HUES48 (cell line): ENCODE results near the gene KIAA0586.

ENCODE experiments used
- H3K27ac ChIP-seq: one replicate; pipeline ENCODE4 v1.7.0; 2013; ENCODE audit warnings: low read depth, low read length, inconsistent platforms
- H3K27me3 ChIP-seq: 2 replicates; pipeline ENCODE4 v1.6.1; 2013; ENCODE audit warnings: mild to moderate bottlenecking, low read length; ENCODE audit not compliant: control insufficient read depth, insufficient read depth
- H3K36me3 ChIP-seq: 2 replicates; pipeline ENCODE4 v1.6.1; 2013; ENCODE audit warnings: low read length; ENCODE audit not compliant: control insufficient read depth, insufficient read depth
- H3K4me1 ChIP-seq: 2 replicates; pipeline ENCODE4 v1.6.1; 2013; ENCODE audit warnings: mild to moderate bottlenecking, low read length; ENCODE audit not compliant: control insufficient read depth, insufficient read depth
- H3K4me3 ChIP-seq: 2 replicates; pipeline ENCODE4 v1.5.1; 2013; ENCODE audit warnings: mild to moderate bottlenecking, low read depth, low read length
- H3K9ac ChIP-seq: 2 replicates; pipeline ENCODE4 v1.6.1; 2013; ENCODE audit warnings: mild to moderate bottlenecking, low read depth, low read length, moderate library complexity
- H3K9me3 ChIP-seq: 2 replicates; pipeline ENCODE4 v1.6.1; 2013; ENCODE audit warnings: low read length; ENCODE audit not compliant: control insufficient read depth, insufficient read depth

KIAA0586 gene

DNA sequence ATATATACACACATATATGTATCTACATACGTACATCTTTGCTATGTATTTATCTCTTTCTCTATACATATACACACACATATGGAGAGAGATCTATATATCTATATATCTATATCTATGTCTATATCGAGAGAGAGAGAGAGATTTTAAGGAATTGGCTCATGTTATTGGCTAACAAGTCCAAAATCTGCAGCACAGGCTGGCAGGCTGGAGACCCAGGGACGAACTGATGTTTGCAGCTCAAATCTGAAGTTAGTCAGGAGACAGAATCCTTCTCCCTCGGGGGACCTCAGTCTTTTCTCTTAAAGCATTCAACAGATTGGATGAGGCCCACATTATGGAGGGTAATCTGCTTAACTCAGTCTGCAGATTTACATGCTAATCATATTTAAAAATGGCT lies 169.5 kb downstream of the KIAA0586 start:
- no peaks in the 10 kb centered on the region for H3K9me3 ChIP-seq
- H3K4me1 ChIP-seq, result peaks cover 12% of the 10 kb centered on the region; the same call in 1 of the 2 replicates
- no peaks in the 10 kb centered on the region for H3K27me3 ChIP-seq
- H3K36me3 ChIP-seq, result no peaks in the 10 kb centered on the region
- no peak overlapping the region for H3K27ac ChIP-seq
- no peak overlapping the region for H3K9ac ChIP-seq
- H3K4me3 ChIP-seq, result no peak overlapping the region

DNA sequence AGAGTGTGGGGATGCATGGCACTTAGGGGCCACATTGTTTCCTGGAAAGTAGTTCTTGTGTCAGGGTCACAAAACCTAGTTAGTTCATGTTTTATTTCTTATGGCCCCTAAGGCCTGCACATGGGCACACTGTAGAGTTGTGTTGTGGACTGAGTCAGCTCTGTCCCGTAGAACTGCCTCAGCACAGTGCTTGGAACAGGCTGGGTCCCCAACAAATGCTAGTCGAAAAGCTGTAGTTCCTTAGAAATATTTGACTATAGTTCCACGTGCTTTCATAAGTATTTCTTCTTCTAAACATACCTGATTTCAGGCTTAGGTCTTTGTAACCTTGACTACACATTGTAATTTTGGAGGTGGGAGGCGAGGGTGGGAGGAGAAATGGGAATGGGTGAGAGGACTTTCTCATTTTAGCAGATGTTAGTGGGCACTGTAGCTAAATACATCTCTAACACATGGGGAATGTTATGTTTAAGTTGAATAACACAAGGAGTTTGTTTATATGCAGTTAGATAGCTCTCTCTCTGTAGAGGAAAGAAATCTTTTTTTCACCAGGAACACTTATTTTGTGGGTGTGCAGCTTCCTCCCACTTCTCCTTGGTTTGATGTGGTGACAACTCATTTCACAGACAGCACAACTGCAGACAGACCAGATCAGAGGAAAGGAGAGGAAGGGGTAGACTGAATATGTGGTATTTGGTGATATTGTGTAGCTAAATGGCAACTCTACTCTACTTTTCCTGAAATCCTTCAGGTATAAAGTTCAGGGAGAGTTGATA lies 170.7 kb downstream of the KIAA0586 start:
- peaks cover 12% of the 10 kb centered on the region; the same call in 1 of the 2 replicates for H3K4me1 ChIP-seq
- H3K27me3 ChIP-seq, result no peaks in the 10 kb centered on the region
- H3K9me3 ChIP-seq, result no peaks in the 10 kb centered on the region
- H3K4me3 ChIP-seq, result no peak overlapping the region
- H3K9ac ChIP-seq, result no peak overlapping the region
- H3K27ac ChIP-seq, result no peak overlapping the region
- no peaks in the 10 kb centered on the region for H3K36me3 ChIP-seq

DNA sequence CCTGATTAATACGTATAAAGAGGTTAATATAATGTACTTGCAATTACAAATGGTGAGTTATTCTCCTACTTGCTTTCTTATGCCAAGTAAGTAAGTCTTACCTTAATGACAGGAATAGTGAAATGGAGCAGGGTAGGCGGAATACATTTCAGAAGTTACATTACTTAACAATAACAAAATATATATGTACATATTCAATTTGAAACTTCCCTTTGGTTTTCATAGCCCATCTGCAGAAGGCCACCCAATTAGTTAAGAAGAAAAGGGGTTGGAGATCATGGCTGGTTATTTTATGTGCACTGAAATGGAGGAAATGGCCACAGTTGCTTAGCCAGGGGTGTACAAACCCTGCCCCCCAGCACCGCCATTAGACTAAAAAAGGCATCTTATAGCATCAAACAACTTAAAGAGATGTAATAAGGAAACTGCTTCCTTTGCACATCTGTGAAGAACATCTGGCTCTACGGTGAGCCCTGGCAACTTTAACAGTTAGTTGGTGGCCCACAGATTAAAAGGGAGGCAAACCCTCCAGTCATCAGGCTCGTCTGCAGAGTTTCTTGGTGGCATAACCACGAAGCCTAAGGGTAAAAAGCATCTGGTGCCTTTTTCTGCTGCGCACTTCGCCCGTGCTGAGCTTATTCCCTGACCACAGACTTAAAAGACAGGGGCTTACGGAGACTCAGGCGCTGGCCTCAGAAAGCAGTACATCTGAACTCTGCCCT lies 171.4 kb downstream of the KIAA0586 start:
- Histone ChIP-seq H3K9me3 (no peaks in the 10 kb centered on the region), H3K36me3 (no peaks in the 10 kb centered on the region), H3K9ac (no peak overlapping the region), H3K27ac (no peak overlapping the region), H3K4me3 (no peak overlapping the region), H3K4me1 (peaks cover 12% of the 10 kb centered on the region; the same call in 1 of the 2 replicates), H3K27me3 (no peaks in the 10 kb centered on the region)

DNA sequence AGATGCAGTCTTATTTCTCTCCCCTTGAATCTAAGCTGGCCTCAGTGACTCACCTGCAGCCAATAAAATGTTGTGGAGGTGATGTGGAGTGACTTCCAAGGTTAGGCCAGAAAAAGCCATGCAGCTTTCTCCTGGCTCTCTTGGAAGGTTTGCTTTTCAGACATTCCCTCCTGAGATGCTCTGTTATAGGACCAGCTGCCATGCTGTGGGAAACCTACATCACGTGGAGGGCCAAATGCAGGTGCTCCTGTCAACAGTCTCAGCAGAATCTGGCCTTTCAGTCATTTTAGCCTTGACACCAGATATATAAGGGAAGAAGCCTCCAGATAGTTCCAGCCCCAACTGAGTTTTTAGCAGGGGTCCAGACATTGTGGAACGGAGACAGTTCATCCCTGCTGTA lies 172.2 kb downstream of the KIAA0586 start:
- Histone ChIP-seq H3K27ac (no peak overlapping the region), H3K4me3 (no peak overlapping the region), H3K27me3 (no peaks in the 10 kb centered on the region), H3K36me3 (no peaks in the 10 kb centered on the region), H3K9me3 (no peaks in the 10 kb centered on the region), H3K4me1 (peaks cover 12% of the 10 kb centered on the region; the same call in 1 of the 2 replicates), H3K9ac (no peak overlapping the region)
